GM21390 (cell line): ENCODE data around the gene OGFR.

Source experiments
- ATAC-seq: cut with Tn5 transposase; IDR thresholded peaks from one replicate; pipeline ENCODE4 v1.9.1; 2021; ENCODE audit not compliant: unreplicated experiment

Gene OGFR

GRCh38 chr20:62799459-62799858 is 5.2 kb upstream of the OGFR start:
- ATAC-seq = no peak

GRCh38 chr20:62799873-62800272 is 4.8 kb upstream of the OGFR start:
- no peak for ATAC-seq

GRCh38 chr20:62800314-62801259 is 4.0 kb upstream of the OGFR start:
- ATAC-seq = no peak

- ATAC-seq = no peak
Measured at GRCh38 chr20:62801284-62802010, 3.2 kb upstream of the OGFR start.

GRCh38 chr20:62802026-62802712 is 2.5 kb upstream of the OGFR start:
- no peak for ATAC-seq

- no peak for ATAC-seq
Measured at GRCh38 chr20:62804021-62804626, 511 bp upstream of the OGFR start.

GRCh38 chr20:62805155-62805710 is 598 bp downstream of the OGFR start:
- ATAC-seq = no peak

GRCh38 chr20:62805711-62806382 is 1.2 kb downstream of the OGFR start:
- no peak for ATAC-seq

- ATAC-seq = no peak
Measured at GRCh38 chr20:62806383-62807050, 1.9 kb downstream of the OGFR start.

GRCh38 chr20:62807444-62808210 is 3.0 kb downstream of the OGFR start:
- ATAC-seq = no peak

- no peak for ATAC-seq
Measured at GRCh38 chr20:62808211-62808865, 3.7 kb downstream of the OGFR start.

- ATAC-seq = no peak
Measured at GRCh38 chr20:62809530-62810428, 5.1 kb downstream of the OGFR start.

- ATAC-seq = no peak
Measured at GRCh38 chr20:62811320-62811719, 6.7 kb downstream of the OGFR start.

GRCh38 chr20:62811720-62812119 is 7.1 kb downstream of the OGFR start:
- ATAC-seq = no peak

- ATAC-seq = no peak
Measured at GRCh38 chr20:62812181-62812906, 7.7 kb downstream of the OGFR start.

- ATAC-seq = no peak
Measured at GRCh38 chr20:62812907-62813200, 8.2 kb downstream of the OGFR start.

GRCh38 chr20:62813588-62813987 is 9.0 kb downstream of the OGFR start:
- no peak for ATAC-seq
